Glomerular endothelial cell (primary cell): Measurements from ENCODE around the gene ZNF280A. TPM values are rescaled to one million over a fixed set of nuclear protein-coding genes. Genes with fewer than 3 reads are reported as not detected.
"Not testable (repeated sequence)": the region's sequence is repeated elsewhere in the genome, so short reads cannot be mapped to it uniquely, and the experiment has no call there.

ENCODE experiments used
- DNase-seq: peaks from one replicate; pipeline ENCODE4 v3.0.0-alpha.2; 2011; ENCODE audit warnings: low read depth, low spot score; ENCODE audit errors: extremely low read depth
- total RNA-seq: library from RNA; depleted of rRNA; stranded (reverse); fragments of >200 nt; gene quantifications from 2 replicates; pipeline ENCODE4 v1.2.3, GENCODE V29; 2015

The ZNF280A gene
- total RNA-seq, 1 donor from 2014 or later = 0.12 TPM

- DNase-seq = no peak
These were observed 25.0 kb upstream of the ZNF280A start for GRCh38 chr22:22545084-22545483.

GRCh38 chr22:22538226-22538989 lies 18.3 kb upstream of the ZNF280A start:
- DNase-seq = no peak

- DNase-seq = no peak
These were observed 16.8 kb upstream of the ZNF280A start for GRCh38 chr22:22536916-22537315.

DNA sequence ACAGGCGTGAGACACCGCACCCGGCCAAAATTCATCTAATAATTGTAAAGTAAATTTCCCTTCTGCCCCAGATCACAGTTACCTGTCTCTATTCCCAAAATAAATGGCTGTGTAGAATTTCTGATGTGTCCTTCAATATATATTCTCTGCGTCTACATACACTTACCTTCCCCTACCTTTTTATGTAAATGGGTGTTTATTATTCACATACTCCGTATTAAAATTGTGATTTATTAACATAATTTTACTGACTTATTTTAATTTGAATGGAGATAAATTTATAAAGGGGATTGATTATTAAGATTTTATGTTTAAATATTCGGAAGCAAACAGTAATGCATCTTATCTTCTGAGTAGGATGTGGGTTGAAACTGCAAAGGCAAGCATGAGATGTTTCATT lies 16.4 kb upstream of the ZNF280A start:
- no peak for DNase-seq

DNA sequence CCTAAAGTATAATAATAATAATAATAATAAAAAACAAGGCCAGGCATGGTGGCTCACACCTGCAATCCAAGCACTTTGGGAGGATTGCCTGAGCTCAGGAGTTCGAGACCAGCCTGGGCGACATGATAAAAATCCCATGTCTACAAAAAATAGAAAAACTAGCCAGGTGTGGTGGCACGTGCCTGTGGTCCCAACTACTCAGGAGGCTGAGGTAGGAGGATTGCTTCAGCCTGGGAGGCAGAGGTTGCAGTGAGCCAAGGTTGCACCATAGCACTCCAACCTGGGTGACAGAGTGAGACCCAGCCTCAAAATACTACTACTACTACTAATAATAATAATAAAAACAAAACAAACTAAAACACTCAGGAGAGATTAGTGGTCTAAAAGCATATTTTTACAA lies 15.6 kb upstream of the ZNF280A start:
- DNase-seq = no peak

DNA sequence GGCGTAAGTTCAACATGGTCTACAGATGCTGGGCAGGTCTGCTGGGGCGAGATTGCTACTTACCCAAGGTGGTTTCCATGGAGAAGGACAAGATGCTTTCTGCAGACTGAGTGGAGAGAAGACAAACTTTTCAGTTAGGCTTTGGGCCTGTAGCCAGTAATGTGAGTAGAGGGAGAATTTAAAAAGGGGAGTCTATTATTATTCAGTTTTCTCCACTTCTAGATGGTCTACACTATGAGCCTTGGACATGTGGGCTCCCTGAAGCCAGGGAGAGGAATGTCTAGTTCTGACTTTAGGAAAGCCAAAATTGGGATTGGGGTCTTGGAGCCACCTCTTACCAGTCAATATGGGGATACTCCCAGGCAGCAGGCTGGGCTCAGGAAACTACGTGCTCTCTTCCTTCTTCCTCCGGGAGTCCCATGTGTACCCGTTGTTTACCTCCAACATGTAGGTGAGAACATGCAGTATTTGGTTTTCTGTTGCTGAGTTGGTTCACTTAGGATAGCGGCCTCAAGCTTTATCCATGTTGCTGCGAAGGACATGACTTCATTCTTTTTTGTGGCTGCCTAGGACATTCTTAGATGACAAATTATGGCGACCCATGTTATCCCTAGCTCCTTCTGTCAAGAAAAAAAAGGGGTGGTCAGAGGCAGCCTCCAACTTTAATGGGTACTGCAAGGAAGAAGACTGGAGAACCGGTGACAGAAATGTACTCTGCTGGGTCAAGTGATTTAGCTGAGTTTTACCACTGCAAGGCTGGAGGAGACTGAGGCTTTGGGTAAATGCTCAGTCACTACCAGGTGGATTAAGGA lies 14.7 kb upstream of the ZNF280A start:
- DNase-seq = no peak

GRCh38 chr22:22533863-22534262 lies 13.8 kb upstream of the ZNF280A start:
- no peak for DNase-seq

DNA sequence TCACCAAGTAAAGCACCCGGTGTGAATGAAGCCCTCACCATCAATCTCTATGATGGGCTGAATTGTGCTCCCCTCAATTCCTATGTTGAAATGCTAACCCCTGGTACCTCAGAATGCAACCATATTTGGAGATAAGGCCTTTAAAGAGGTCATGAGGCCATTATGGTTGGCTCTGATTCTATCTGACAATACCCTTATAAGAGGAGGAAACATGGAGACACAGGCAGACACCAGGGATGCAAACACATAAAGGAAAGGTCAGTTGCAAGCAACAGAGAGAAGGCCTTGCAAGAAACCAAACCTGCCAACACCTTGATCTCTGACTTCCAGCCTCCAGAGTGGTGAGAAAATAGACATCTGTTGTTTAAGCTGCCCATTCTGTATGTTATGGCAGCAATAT lies 13.3 kb upstream of the ZNF280A start:
- no peak for DNase-seq

- not testable (repeated sequence) for DNase-seq
These were observed 12.5 kb upstream of the ZNF280A start for GRCh38 chr22:22532547-22533071.

DNA sequence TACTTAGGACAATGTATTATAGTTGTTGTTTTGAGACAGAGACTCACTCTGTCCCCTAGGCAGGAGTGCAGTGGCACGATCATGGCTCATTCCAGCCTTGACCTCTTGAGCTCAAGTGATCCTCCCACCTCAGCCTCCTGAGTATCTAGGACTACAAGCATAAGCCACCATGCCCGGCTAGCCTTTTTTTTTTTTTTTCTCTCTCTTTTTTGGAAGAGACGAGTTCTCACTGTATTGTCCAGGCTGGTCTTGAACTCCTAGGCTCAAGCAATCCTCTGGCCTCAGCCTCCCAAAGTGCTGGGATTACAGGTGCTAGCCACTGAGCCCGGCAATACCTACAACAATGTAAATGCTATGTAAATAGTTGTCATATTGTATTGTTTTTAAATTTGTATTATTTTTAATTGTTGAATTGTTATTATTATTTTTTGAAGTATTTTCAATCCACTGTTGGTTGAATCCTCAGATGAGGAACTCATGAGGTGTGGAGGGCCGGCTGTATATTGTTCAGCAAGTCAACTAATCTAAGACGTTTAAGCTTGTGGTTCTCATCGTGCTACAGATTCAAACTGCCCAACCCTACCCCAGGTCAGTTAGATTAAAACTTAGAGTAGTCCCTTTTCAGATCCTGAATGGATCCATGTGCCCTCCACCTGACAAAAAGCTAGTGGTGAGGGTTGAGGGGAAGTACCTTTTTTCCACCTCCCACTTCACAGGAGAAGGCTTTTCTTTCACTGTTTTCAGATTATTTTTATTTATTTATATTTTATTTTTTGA lies 11.9 kb upstream of the ZNF280A start:
- no peak for DNase-seq

GRCh38 chr22:22528780-22529179 lies 8.7 kb upstream of the ZNF280A start:
- DNase-seq = no peak

- DNase-seq = no peak
These were observed 7.2 kb upstream of the ZNF280A start for GRCh38 chr22:22527312-22527711.

GRCh38 chr22:22526125-22526912 lies 6.2 kb upstream of the ZNF280A start:
- no peak for DNase-seq

DNA sequence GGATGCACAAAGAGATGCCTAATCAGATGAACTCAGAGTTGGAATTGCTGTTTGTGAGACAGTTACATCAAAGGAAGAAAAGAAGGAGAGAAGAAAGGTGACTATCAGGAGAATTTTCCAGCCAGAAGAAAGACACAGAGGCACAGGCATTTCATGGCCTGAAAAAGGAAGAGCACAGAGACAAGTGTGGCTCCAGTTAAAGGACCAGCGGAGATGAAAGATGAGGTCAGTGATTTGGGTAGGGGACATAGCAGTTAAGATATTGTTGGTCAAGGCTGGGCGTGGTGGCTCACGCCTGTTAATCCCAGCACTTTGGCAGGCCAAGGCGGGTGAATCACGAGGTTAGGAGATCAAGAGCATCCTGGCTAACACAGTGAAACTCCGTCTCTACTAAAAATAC lies 3.4 kb upstream of the ZNF280A start:
- no peak for DNase-seq

DNA sequence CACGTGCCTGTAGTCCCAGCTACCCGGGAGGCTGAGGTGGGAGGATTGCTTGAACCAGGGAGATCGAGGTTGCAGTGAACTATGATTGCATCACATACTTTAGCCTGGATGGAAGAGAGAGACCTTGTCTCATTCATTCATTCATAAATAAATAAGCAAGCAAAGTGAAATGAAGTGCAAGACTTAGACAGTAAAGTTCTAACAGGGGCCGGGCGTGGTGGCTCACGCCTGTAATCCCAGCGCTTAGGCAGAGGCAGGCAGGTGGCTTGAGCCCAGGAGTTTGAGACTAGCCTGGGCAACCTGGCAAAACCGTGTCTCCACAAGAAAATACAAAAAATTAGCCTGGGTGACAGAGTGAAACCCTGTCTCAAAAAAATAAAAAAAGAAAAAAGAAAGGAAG lies 1.6 kb upstream of the ZNF280A start:
- no peak for DNase-seq

DNA sequence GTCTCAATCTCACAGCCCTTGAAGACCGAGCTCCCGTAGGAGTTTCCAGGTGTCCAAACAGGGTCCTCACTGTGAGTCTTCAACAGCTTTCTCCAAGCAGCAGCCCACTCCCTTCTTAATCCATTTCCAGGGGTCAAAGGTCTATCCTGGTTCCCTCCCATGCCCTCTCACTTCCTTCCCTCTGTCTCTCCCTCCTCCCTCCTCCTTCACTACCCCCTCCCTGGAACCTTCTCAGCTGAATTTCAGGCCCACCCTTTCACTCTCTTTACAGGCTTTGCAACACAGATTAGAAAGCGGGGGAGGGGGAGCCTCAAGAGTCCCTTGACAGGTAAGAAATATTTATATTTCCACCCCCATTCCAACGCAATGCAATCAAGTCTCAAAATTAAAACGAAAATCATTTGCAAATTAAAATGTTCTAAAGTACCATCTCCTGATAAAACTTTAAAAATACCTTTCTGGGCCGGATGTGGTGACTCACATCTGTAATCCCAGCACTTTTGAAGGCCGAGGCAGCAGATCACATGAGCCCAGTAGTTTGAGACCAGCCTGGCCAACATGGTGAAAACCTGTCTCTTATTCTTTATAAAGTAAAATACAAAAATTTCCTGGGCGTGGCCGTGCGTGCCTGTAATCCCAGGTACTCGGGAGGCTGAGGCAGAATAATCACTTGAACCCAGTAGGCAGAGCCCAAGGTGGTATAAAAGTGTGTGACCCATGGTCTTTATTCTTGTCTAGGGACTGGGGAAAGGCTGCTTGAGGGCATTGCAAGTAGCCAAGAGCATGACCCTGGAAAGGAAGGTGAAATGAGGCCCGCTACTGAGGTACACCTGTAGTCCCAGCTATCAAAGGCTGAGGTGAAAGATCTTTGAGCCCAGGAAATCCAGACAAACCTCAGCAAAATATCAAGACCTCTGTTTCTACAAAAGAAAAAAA lies 865 bp upstream of the ZNF280A start:
- DNase-seq = no peak

- no peak for DNase-seq
These were observed 479 bp downstream of the ZNF280A start for GRCh38 chr22:22519591-22519990.

GRCh38 chr22:22516992-22517391 lies 3.1 kb downstream of the ZNF280A start:
- no peak for DNase-seq

- DNase-seq = no peak
These were observed 4.2 kb downstream of the ZNF280A start for GRCh38 chr22:22515890-22516289.
